HepG2 (cell line): ENCODE data around the gene AFF1. TPM values are rescaled to one million over a fixed set of nuclear protein-coding genes. Genes with fewer than 3 reads are reported as not detected.

Experiments
- ATAC-seq: fragments of 200-7000 bp; cut with Tn5 transposase; 3 replicates; pipeline ENCODE4 v1.9.1; 2020; ENCODE audit warnings: mild to moderate bottlenecking, moderate library complexity
- BruUV-seq: library from RNA; stranded (reverse); fragments of 400-500 nt; replicated peaks from 2 replicates; lab custom pipeline; 2021; lab: Mats Ljungman, UMichigan
- CTCF ChIA-PET: fragments of 300-600 bp; formaldehyde crosslinking; extraction: SDS; loops from one replicate; lab custom pipeline; 2021; ENCODE audit warnings: low total read pairs, inconsistent platforms, low intra/inter-chr PET ratio; lab: Yijun Ruan, JAX
- POLR2A ChIA-PET: fragments of 350-600 bp; sonication (Branson Sonifier 250); formaldehyde crosslinking; loops from one replicate; lab custom pipeline; 2020; ENCODE audit warnings: antibody characterized with exemption, inconsistent platforms; lab: Yijun Ruan, JAX
- DNase-seq: peaks from one replicate; pipeline ENCODE4 v3.0.0-alpha.2; 2015; ENCODE audit warnings: low spot score
- FAIRE-seq: peaks from 3 replicates; lab custom pipeline; 2011; peaks lifted over from hg19 to GRCh38; lab: Jason Lieb, UNC
- H2AFZ ChIP-seq: one replicate; pipeline ENCODE4 v1.6.1; 2011; ENCODE audit warnings: low read length, inconsistent platforms
- H3K27ac ChIP-seq: fragments of 300-600 bp; 3 replicates; pipeline ENCODE4 v1.8.0; 2011; ENCODE audit warnings: mixed run types, mild to moderate bottlenecking, mixed read lengths, low read length, inconsistent platforms; ENCODE audit not compliant: insufficient read depth; ENCODE audit errors: extremely low read length
- H3K27me3 ChIP-seq, 2 experiments: fragments of 200-600 bp in 1 of 2; 2 replicates in 1 of 2; 3 replicates in 1 of 2; pipeline versions ENCODE4 v1.6.0 to v1.8.0; 2011; ENCODE audit warnings: low read length in 2 of 2, mild to moderate bottlenecking in 2 of 2, moderate library complexity in 2 of 2, inconsistent platforms in 1 of 2; ENCODE audit not compliant: insufficient read depth in 2 of 2, control insufficient read depth in 1 of 2
- H3K36me3 ChIP-seq, 2 experiments: fragments of 200-600 bp in 1 of 2; replicated peaks in 1 of 2; 2 replicates in 1 of 2; 3 replicates in 1 of 2; pipeline versions ENCODE4 v1.5.1 to v1.8.0; 2011; ENCODE audit warnings: low read length in 2 of 2, inconsistent platforms in 1 of 2; ENCODE audit not compliant: insufficient read depth in 2 of 2, control insufficient read depth in 1 of 2
- H3K4me1 ChIP-seq: 2 replicates; pipeline ENCODE4 v1.5.1; 2012; ENCODE audit warnings: low read length, inconsistent platforms; ENCODE audit not compliant: insufficient read depth
- H3K4me2 ChIP-seq: 2 replicates; pipeline ENCODE4 v1.6.0; 2011; ENCODE audit warnings: low read depth, low read length, inconsistent platforms
- H3K4me3 ChIP-seq, 3 experiments: fragments of 200-600 bp in 1 of 3; sonication (generic), shearing (Covaris generic) in 1 of 3; replicated peaks in 1 of 3; 2 replicates each; pipeline ENCODE4 v1.5.1; 2011 to 2016; ENCODE audit warnings: low read length in 3 of 3, inconsistent platforms in 2 of 3, low read depth in 2 of 3, mild to moderate bottlenecking in 2 of 3, control low read depth in 1 of 3, mixed read lengths in 1 of 3; ENCODE audit not compliant: insufficient read depth in 1 of 3
- H3K79me2 ChIP-seq: one replicate; pipeline ENCODE4 v1.6.1; 2011; ENCODE audit warnings: low read length, inconsistent platforms; ENCODE audit not compliant: insufficient read depth
- H3K9ac ChIP-seq: 2 replicates; pipeline ENCODE4 v1.6.0; 2011; ENCODE audit warnings: mild to moderate bottlenecking, low read depth, low read length, inconsistent platforms; ENCODE audit not compliant: insufficient read depth
- H3K9me3 ChIP-seq: 2 replicates; pipeline ENCODE4 v1.5.1; 2012; ENCODE audit warnings: mild to moderate bottlenecking, low read length
- H4K20me1 ChIP-seq: 2 replicates; pipeline ENCODE4 v1.6.0; 2011; ENCODE audit warnings: inconsistent platforms, mild to moderate bottlenecking, low read length, moderate library complexity; ENCODE audit not compliant: insufficient read depth
- ETV6 ChIP-seq: sonication (generic); formaldehyde crosslinking; conservative IDR thresholded peaks from 2 replicates; pipeline ENCODE4 v1.4.0; 2020; ENCODE audit warnings: missing genetic modification reagents
- POLR2A ChIP-seq, 2 experiments: IDR thresholded peaks; 2 replicates each; pipeline ENCODE4 v1.6.1; 2011; ENCODE audit warnings: low read depth in 2 of 2, low read length in 2 of 2, mild to moderate bottlenecking in 1 of 2, moderate library complexity in 1 of 2; ENCODE audit not compliant: insufficient read depth in 1 of 2
- RBM22 ChIP-seq: fragments of 200-400 bp; formaldehyde crosslinking; optimal IDR thresholded peaks from 2 replicates; pipeline ENCODE3; 2017; ENCODE audit warnings: mild to moderate bottlenecking, low read length, moderate library complexity
- ZBTB33 ChIP-seq: sonication (generic); formaldehyde crosslinking; IDR thresholded peaks from 2 replicates; pipeline ENCODE4 v1.4.0; 2020; ENCODE audit warnings: missing genetic modification reagents
- ZNF383 ChIP-seq: sonication (generic); formaldehyde crosslinking; IDR thresholded peaks from 2 replicates; pipeline ENCODE4 v1.4.0; 2020; ENCODE audit warnings: missing genetic modification reagents, mild to moderate bottlenecking, borderline replicate concordance
- ZNF703 ChIP-seq: sonication (generic); formaldehyde crosslinking; IDR thresholded peaks from 2 replicates; pipeline ENCODE4 v1.5.1; 2020; ENCODE audit warnings: missing genetic modification reagents, mild to moderate bottlenecking, moderate library complexity, borderline replicate concordance
- ZNF768 ChIP-seq: sonication (generic); formaldehyde crosslinking; IDR thresholded peaks from 2 replicates; pipeline ENCODE4 v1.4.0; 2020; ENCODE audit warnings: missing genetic modification reagents
- WGBS: methylation state at CpG from one replicate; pipeline ENCODE4 v1.1.6; 2017; ENCODE audit warnings: low lambda C conversion rate; 5-methylcytosine and 5-hydroxymethylcytosine counted together
- in situ Hi-C: cut with HindIII; loops from 2 replicates; pipeline ENCODE4 v1.10.0; 2017; ENCODE audit warnings: low pct_unique_long_range_greater_than_20kb; ENCODE audit not compliant: extremely low pct_ligation_motif_present
- intact Hi-C: fragments of 100-400 bp; cut with micrococcal nuclease; formaldehyde crosslinking; loops from one replicate; pipeline ENCODE4 v1.10.0; 2022; ENCODE audit not compliant: unreplicated experiment
- polyA plus RNA-seq, 8 experiments: library from polyadenylated mRNA; depleted of rRNA in 3 of 8; stranded (reverse) in 7 of 8; unstranded in 1 of 8; fragments of >200 nt; fragmentation: Illumina TruSeq in 4 of 8; extraction: Trizol in 4 of 8; gene quantifications; 2 replicates each; pipeline versions ENCODE4 v1.2.1 to v1.2.3, GENCODE V29; 2011 to 2016; ENCODE audit warnings: low read depth in 4 of 8, missing spikeins in 1 of 8, mixed read lengths in 1 of 8; ENCODE audit not compliant: insufficient read depth in 1 of 8
- total RNA-seq, 5 experiments: library from RNA; depleted of rRNA; stranded (reverse); fragments of >200 nt; fragmentation: Illumina TruSeq; extraction: Trizol; gene quantifications; 2 replicates each; pipeline ENCODE4 v1.2.3, GENCODE V29; 2016; ENCODE audit warnings: low read depth in 1 of 5

Gene AFF1
- total and polyA plus RNA-seq, 2 of the 13 experiments (the other 11 are each of a cell fraction or from before 2014, with no cell fraction given), result 15.5 to 15.9 TPM

- H3K27ac ChIP-seq, result no peak overlapping the region
- intact Hi-C loops, result no loop called here
- H4K20me1 ChIP-seq, result peaks cover 33% of the 10 kb centered on the region
- WGBS, result 93% methylated on average over 8 of the region's 8 CpGs
- POLR2A ChIA-PET, result interaction anchor here (1.6 kb wide), 1 partner anchor 56 kb away, joined by 3 read pairs; no protein-coding TSS in a partner anchor
- no peak overlapping the region for H2AFZ ChIP-seq
- no peak for DNase-seq
- H3K9ac ChIP-seq, result no peak overlapping the region
- peaks cover 33% of the 10 kb centered on the region for H3K4me1 ChIP-seq
- no peaks in the 10 kb centered on the region for H3K27me3 ChIP-seq
- H3K4me2 ChIP-seq, result no peak overlapping the region
- TF ChIP-seq POLR2A (IDR thresholded peaks at IDR 0.05; ENCODE audit: insufficient read depth in 1 of 2, low read depth in 2 of 2, low read length in 2 of 2), result no peak
- TF ChIP-seq ZBTB33, result peak; percentile 19; the same call in 1 of the 2 replicates
- TF ChIP-seq ZNF768, result peak; percentile 82
- peak; percentile 82 for TF ChIP-seq RBM22
- TF ChIP-seq, all 625 proteins: peak for 3
- FAIRE-seq (no peak), ATAC-seq (peak; percentile 22; the same call in 2 of the 3 replicates)
- Histone ChIP-seq H3K4me3 (no peak overlapping the region), H3K36me3 (0 out of 5 replicates have a peak, but pooled peaks cover 0 to under 1% of the 10 kb centered on the region in 2 experiments), H3K9me3 (no peaks in the 10 kb centered on the region), H3K79me2 (peaks cover 77% of the 10 kb centered on the region)
- in situ Hi-C loops, result no loop called here
- no TSS peak for BruUV-seq
- CTCF ChIA-PET, result no interaction called here
These were observed 99.1 kb downstream of the AFF1 start for GRCh38 chr4:87033902-87034301.

- WGBS, result 96% methylated on average over 3 of the region's 3 CpGs
- Histone ChIP-seq H4K20me1 (peaks cover 37% of the 10 kb centered on the region), H3K4me1 (peaks cover 33% of the 10 kb centered on the region), H2AFZ (no peak overlapping the region), H3K4me2 (no peak overlapping the region), H3K4me3 (no peak overlapping the region), H3K9me3 (no peaks in the 10 kb centered on the region), H3K27ac (no peak overlapping the region), H3K36me3 (0 out of 5 replicates have a peak, but pooled peaks cover 0 to 1% of the 10 kb centered on the region in 2 experiments), H3K9ac (no peak overlapping the region), H3K27me3 (no peaks in the 10 kb centered on the region), H3K79me2 (peaks cover 78% of the 10 kb centered on the region)
- intact Hi-C loops (no loop called here), in situ Hi-C loops (no loop called here)
- DNase-seq, result no peak
- no peak for ATAC-seq
- TF ChIP-seq ZNF703 (CRISPR knock-in tag), result no peak
- no peak for TF ChIP-seq ETV6
- no peak for TF ChIP-seq ZNF383 (CRISPR knock-in tag)
- ChIA-PET POLR2A (interaction anchor here (1.6 kb wide), 1 partner anchor 57 kb away, joined by 3 read pairs; no protein-coding TSS in a partner anchor), CTCF (no interaction called here)
- FAIRE-seq, result no peak
- BruUV-seq, result no TSS peak
These were observed 99.7 kb downstream of the AFF1 start for GRCh38 chr4:87034527-87034926.
